HepG2 (cell line): ENCODE measurements around the gene RGS6. TPM values are rescaled to one million over a fixed set of nuclear protein-coding genes. Genes with fewer than 3 reads are reported as not detected.

Source experiments
- ATAC-seq: fragments of 200-7000 bp; cut with Tn5 transposase; 3 replicates; pipeline ENCODE4 v1.9.1; 2020; ENCODE audit warnings: mild to moderate bottlenecking, moderate library complexity
- BruUV-seq: library from RNA; stranded (reverse); fragments of 400-500 nt; replicated peaks from 2 replicates; lab custom pipeline; 2021; lab: Mats Ljungman, UMichigan
- CTCF ChIA-PET: fragments of 300-600 bp; formaldehyde crosslinking; extraction: SDS; loops from one replicate; lab custom pipeline; 2021; ENCODE audit warnings: low total read pairs, inconsistent platforms, low intra/inter-chr PET ratio; lab: Yijun Ruan, JAX
- POLR2A ChIA-PET: fragments of 350-600 bp; sonication (Branson Sonifier 250); formaldehyde crosslinking; loops from one replicate; lab custom pipeline; 2020; ENCODE audit warnings: antibody characterized with exemption, inconsistent platforms; lab: Yijun Ruan, JAX
- DNase-seq: peaks from one replicate; pipeline ENCODE4 v3.0.0-alpha.2; 2015; ENCODE audit warnings: low spot score
- FAIRE-seq: peaks from 3 replicates; lab custom pipeline; 2011; peaks lifted over from hg19 to GRCh38; lab: Jason Lieb, UNC
- H2AFZ ChIP-seq: one replicate; pipeline ENCODE4 v1.6.1; 2011; ENCODE audit warnings: low read length, inconsistent platforms
- H3K27ac ChIP-seq: fragments of 300-600 bp; 3 replicates; pipeline ENCODE4 v1.8.0; 2011; ENCODE audit warnings: mixed run types, mild to moderate bottlenecking, mixed read lengths, low read length, inconsistent platforms; ENCODE audit not compliant: insufficient read depth; ENCODE audit errors: extremely low read length
- H3K27me3 ChIP-seq, 2 experiments: fragments of 200-600 bp in 1 of 2; 2 replicates in 1 of 2; 3 replicates in 1 of 2; pipeline versions ENCODE4 v1.6.0 to v1.8.0; 2011; ENCODE audit warnings: low read length in 2 of 2, mild to moderate bottlenecking in 2 of 2, moderate library complexity in 2 of 2, inconsistent platforms in 1 of 2; ENCODE audit not compliant: insufficient read depth in 2 of 2, control insufficient read depth in 1 of 2
- H3K36me3 ChIP-seq, 2 experiments: fragments of 200-600 bp in 1 of 2; replicated peaks in 1 of 2; 2 replicates in 1 of 2; 3 replicates in 1 of 2; pipeline versions ENCODE4 v1.5.1 to v1.8.0; 2011; ENCODE audit warnings: low read length in 2 of 2, inconsistent platforms in 1 of 2; ENCODE audit not compliant: insufficient read depth in 2 of 2, control insufficient read depth in 1 of 2
- H3K4me1 ChIP-seq: 2 replicates; pipeline ENCODE4 v1.5.1; 2012; ENCODE audit warnings: low read length, inconsistent platforms; ENCODE audit not compliant: insufficient read depth
- H3K4me2 ChIP-seq: 2 replicates; pipeline ENCODE4 v1.6.0; 2011; ENCODE audit warnings: low read depth, low read length, inconsistent platforms
- H3K4me3 ChIP-seq, 3 experiments: fragments of 200-600 bp in 1 of 3; sonication (generic), shearing (Covaris generic) in 1 of 3; replicated peaks in 1 of 3; 2 replicates each; pipeline ENCODE4 v1.5.1; 2011 to 2016; ENCODE audit warnings: low read length in 3 of 3, inconsistent platforms in 2 of 3, low read depth in 2 of 3, mild to moderate bottlenecking in 2 of 3, control low read depth in 1 of 3, mixed read lengths in 1 of 3; ENCODE audit not compliant: insufficient read depth in 1 of 3
- H3K79me2 ChIP-seq: one replicate; pipeline ENCODE4 v1.6.1; 2011; ENCODE audit warnings: low read length, inconsistent platforms; ENCODE audit not compliant: insufficient read depth
- H3K9ac ChIP-seq: 2 replicates; pipeline ENCODE4 v1.6.0; 2011; ENCODE audit warnings: mild to moderate bottlenecking, low read depth, low read length, inconsistent platforms; ENCODE audit not compliant: insufficient read depth
- H3K9me3 ChIP-seq: 2 replicates; pipeline ENCODE4 v1.5.1; 2012; ENCODE audit warnings: mild to moderate bottlenecking, low read length
- H4K20me1 ChIP-seq: 2 replicates; pipeline ENCODE4 v1.6.0; 2011; ENCODE audit warnings: inconsistent platforms, mild to moderate bottlenecking, low read length, moderate library complexity; ENCODE audit not compliant: insufficient read depth
- CC2D1A ChIP-seq: sonication (generic); formaldehyde crosslinking; IDR thresholded peaks from 2 replicates; pipeline ENCODE4 v1.8.1; 2023; ENCODE audit warnings: mild to moderate bottlenecking, missing genetic modification reagents
- CENPX ChIP-seq: sonication (generic); formaldehyde crosslinking; IDR thresholded peaks from 2 replicates; pipeline ENCODE4 v1.9.0; 2021; ENCODE audit warnings: mild to moderate bottlenecking, missing genetic modification reagents, moderate library complexity
- E2F5 ChIP-seq: sonication (generic); formaldehyde crosslinking; conservative IDR thresholded peaks from 2 replicates; pipeline ENCODE4 v1.4.0; 2020; ENCODE audit warnings: missing genetic modification reagents
- KDM3A ChIP-seq: IDR thresholded peaks from 2 replicates; pipeline ENCODE4 v1.6.1; 2018; ENCODE audit warnings: low read depth, missing compliant biosample characterization
- NR2F1 ChIP-seq, 2 experiments: fragments of 450-650 bp in 1 of 2; formaldehyde crosslinking in 1 of 2; IDR thresholded peaks; 2 replicates each; pipeline versions ENCODE4 v1.5.0 to v1.6.1; 2016 to 2020; ENCODE audit warnings: mild to moderate bottlenecking in 1 of 2, missing compliant biosample characterization in 1 of 2, missing genetic modification reagents in 1 of 2, moderate library complexity in 1 of 2
- PHF21A ChIP-seq: sonication (generic); formaldehyde crosslinking; IDR thresholded peaks from 2 replicates; pipeline ENCODE4 v1.5.0; 2020; ENCODE audit warnings: mild to moderate bottlenecking, missing genetic modification reagents
- PRMT3 ChIP-seq: sonication (generic); formaldehyde crosslinking; IDR thresholded peaks from 2 replicates; pipeline ENCODE4 v1.8.1; 2022; ENCODE audit warnings: low read depth, mild to moderate bottlenecking, moderate library complexity, missing genetic modification reagents, borderline replicate concordance
- RARG ChIP-seq: sonication (generic); formaldehyde crosslinking; IDR thresholded peaks from 2 replicates; pipeline ENCODE4 v1.4.0; 2020; ENCODE audit warnings: low read depth, mild to moderate bottlenecking, missing genetic modification reagents
- ZNF280B ChIP-seq: sonication (generic); formaldehyde crosslinking; IDR thresholded peaks from 2 replicates; pipeline ENCODE4 v1.5.0; 2020; ENCODE audit warnings: missing genetic modification reagents, mild to moderate bottlenecking, borderline replicate concordance
- WGBS: methylation state at CpG from one replicate; pipeline ENCODE4 v1.1.6; 2017; ENCODE audit warnings: low lambda C conversion rate; 5-methylcytosine and 5-hydroxymethylcytosine counted together
- in situ Hi-C: cut with HindIII; loops from 2 replicates; pipeline ENCODE4 v1.10.0; 2017; ENCODE audit warnings: low pct_unique_long_range_greater_than_20kb; ENCODE audit not compliant: extremely low pct_ligation_motif_present
- intact Hi-C: fragments of 100-400 bp; cut with micrococcal nuclease; formaldehyde crosslinking; loops from one replicate; pipeline ENCODE4 v1.10.0; 2022; ENCODE audit not compliant: unreplicated experiment
- polyA plus RNA-seq, 8 experiments: library from polyadenylated mRNA; depleted of rRNA in 3 of 8; stranded (reverse) in 7 of 8; unstranded in 1 of 8; fragments of >200 nt; fragmentation: Illumina TruSeq in 4 of 8; extraction: Trizol in 4 of 8; gene quantifications; 2 replicates each; pipeline versions ENCODE4 v1.2.1 to v1.2.3, GENCODE V29; 2011 to 2016; ENCODE audit warnings: low read depth in 4 of 8, missing spikeins in 1 of 8, mixed read lengths in 1 of 8; ENCODE audit not compliant: insufficient read depth in 1 of 8
- total RNA-seq, 5 experiments: library from RNA; depleted of rRNA; stranded (reverse); fragments of >200 nt; fragmentation: Illumina TruSeq; extraction: Trizol; gene quantifications; 2 replicates each; pipeline ENCODE4 v1.2.3, GENCODE V29; 2016; ENCODE audit warnings: low read depth in 1 of 5

Gene RGS6
- total and polyA plus RNA-seq, 2 of the 13 experiments (the other 11 are each of a cell fraction or from before 2014, with no cell fraction given), result not detected

- Histone ChIP-seq H3K9me3 (peaks cover 32% of the 10 kb centered on the region), H2AFZ (no peak overlapping the region), H3K27ac (no peak overlapping the region), H3K4me2 (no peak overlapping the region), H3K27me3 (no peaks in the 10 kb centered on the region)
- no TSS peak for BruUV-seq
- POLR2A ChIA-PET, result no interaction called here
- ATAC-seq, result no peak
- TF ChIP-seq KDM3A (CRISPR knock-in tag) (no peak), PRMT3 (CRISPR knock-in tag) (no peak), PHF21A (CRISPR knock-in tag) (no peak), CENPX (CRISPR knock-in tag) (no peak), CC2D1A (CRISPR knock-in tag) (no peak), NR2F1 (CRISPR knock-in tag; IDR thresholded peaks at IDR 0.05) (no peak), RARG (CRISPR knock-in tag) (no peak), ZNF280B (CRISPR knock-in tag) (no peak), E2F5 (no peak)
- TF ChIP-seq, all 625 proteins: peak for 0
- DNase-seq (no peak), FAIRE-seq (no peak)
- Histone ChIP-seq H3K4me3 (no peak overlapping the region), H3K4me1 (no peaks in the 10 kb centered on the region), H3K79me2 (no peaks in the 10 kb centered on the region), H3K9ac (no peak overlapping the region), H3K36me3 (no peaks in the 10 kb centered on the region), H4K20me1 (no peaks in the 10 kb centered on the region)
- CTCF ChIA-PET, result no interaction called here
- WGBS, result 1% methylated on average over 3 of the region's 3 CpGs
- in situ Hi-C loops (no loop called here), intact Hi-C loops (no loop called here)
These were observed 246.3 kb downstream of the RGS6 start for GRCh38 chr14:72178517-72178916.
